SK-N-DZ (cell line): ENCODE measurements around the gene PTPRG.
A peak's percentile ranks its signal among the peaks of the same experiment; 100 is the strongest.

Experiments used
- DNase-seq: peaks from one replicate; pipeline ENCODE4 v3.0.0-alpha.2; 2015; ENCODE audit warnings: low spot score

The PTPRG gene

GRCh38 chr3:61957259-61957658 is 395.9 kb downstream of the PTPRG start:
- no peak for DNase-seq

- no peak for DNase-seq
Measured at GRCh38 chr3:61960976-61961375, 399.6 kb downstream of the PTPRG start.

- DNase-seq = no peak
Measured at GRCh38 chr3:61961900-61962299, 400.5 kb downstream of the PTPRG start.

DNA sequence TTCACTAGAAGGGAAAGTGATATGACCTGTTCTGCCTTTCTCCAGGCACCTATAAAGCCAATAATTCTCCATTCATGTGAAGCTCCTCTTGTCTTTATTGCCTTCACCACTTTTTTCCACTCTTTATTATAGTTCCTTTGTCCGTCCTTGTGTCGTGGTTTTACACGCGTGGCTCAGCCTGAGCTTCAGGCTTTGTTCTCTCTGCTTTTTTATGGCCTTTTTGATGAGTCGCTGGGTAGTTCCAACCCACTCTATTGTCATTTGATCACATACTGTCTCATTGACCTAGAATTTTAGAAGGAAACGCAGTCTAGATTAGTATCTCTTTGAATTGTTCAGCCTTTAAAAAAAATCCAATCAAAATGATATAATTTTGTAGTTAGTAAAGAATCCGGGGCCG is 403.2 kb downstream of the PTPRG start:
- DNase-seq = no peak

- no peak for DNase-seq
Measured at GRCh38 chr3:61965770-61966131, 404.4 kb downstream of the PTPRG start.

DNA sequence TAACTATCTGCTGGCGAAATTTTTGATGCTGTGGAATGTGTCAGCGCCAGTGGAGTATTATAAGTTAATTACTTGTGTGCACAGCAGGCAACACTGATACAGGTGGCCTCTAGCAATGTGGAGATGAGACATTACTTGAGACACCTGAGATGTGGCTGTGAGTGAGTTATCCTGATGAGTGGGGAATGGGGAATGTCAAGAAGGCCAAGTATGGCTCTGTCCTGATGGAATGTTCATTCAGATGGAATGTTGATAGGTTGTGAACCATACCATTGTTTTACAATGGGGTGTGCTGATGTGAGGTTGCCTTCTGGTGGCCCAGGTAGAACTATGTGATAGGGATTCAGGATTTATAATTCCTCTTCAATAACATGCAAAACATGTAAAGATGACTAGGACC is 404.8 kb downstream of the PTPRG start:
- DNase-seq = no peak

DNA sequence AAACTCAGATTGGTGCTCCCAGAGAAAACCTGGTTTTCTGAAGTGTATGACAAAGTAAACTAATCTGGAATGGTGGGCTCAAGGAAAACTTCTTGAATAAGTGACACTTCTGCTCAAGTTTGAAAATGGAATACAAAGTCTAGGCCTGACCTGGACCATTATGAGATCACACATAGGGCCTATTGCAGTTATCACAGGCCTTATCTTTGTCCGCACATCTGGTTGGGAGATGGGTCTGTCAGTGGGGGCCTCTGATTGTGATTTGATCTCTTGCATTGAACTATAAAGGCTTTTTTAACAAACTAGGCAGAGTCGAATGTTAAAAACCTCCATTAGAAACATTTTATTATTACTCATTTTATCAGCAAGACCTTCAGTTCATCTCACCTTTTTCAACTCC is 405.6 kb downstream of the PTPRG start:
- no peak for DNase-seq

- DNase-seq = no peak
Measured at GRCh38 chr3:61967937-61968336, 406.6 kb downstream of the PTPRG start.

GRCh38 chr3:61974662-61975061 is 413.3 kb downstream of the PTPRG start:
- DNase-seq = no peak

GRCh38 chr3:61975199-61975598 is 413.8 kb downstream of the PTPRG start:
- no peak for DNase-seq

GRCh38 chr3:61975936-61976335 is 414.6 kb downstream of the PTPRG start:
- DNase-seq = no peak

DNA sequence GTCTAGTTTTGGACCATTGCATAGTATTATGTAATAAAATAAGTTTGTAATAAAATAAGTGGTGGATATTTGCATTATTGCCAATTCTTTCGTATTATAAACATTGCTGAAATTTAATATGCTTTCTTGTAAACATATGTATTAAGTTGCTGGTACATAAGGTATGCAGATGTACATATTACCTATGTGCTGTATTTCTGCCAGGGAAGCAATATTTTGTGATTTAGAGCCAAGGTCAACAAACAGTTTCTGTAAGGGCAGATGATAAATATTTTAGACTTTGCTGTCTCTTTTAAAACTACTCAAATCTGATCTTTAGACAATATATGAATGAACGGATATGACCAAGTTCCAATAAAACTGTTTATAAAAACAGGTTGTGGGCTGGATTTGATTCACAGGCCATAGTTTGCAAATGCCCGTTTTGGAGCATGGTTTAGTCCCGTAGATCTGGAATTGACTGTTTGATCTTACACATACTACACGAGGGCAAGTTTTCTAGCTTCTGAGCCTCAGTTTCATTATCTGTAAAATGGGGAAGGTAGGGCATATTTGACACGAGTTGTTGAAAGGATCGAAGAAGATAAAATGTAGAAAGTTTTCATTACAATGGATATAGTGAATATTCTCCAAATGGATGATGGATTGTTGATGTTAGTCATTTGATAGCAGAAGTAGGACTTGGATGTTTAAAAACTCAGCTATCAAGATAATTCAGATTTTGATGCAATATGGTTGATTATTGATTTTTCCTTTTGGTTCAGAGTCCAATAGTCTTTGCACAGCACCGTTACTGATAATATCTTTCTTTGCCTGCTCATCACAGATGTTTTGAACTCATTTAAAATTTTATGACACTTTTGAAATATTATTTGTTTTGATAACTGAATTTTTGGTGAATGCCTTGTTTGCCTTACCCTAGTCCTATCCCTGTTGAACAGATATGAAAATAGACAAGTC is 417.4 kb downstream of the PTPRG start:
- DNase-seq = no peak

DNA sequence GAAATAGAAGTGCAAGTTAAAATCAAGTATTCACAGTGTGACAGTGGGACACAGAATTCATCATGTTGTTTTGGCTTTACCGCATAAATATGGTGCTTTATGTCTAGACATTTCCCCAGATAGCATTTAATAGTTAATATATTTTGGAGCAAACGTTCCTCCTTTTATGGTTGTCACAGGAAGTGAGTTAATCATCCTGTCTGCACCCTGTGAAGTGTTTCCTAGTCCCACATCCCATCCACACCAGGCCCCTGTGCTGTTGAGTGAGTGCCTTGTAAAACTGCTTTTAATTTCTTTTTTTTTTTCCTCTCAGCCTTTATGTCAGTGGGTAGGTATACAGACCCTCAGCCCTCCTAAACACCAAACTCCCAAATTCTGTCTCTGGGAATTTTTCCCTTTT is 418.3 kb downstream of the PTPRG start:
- no peak for DNase-seq

DNA sequence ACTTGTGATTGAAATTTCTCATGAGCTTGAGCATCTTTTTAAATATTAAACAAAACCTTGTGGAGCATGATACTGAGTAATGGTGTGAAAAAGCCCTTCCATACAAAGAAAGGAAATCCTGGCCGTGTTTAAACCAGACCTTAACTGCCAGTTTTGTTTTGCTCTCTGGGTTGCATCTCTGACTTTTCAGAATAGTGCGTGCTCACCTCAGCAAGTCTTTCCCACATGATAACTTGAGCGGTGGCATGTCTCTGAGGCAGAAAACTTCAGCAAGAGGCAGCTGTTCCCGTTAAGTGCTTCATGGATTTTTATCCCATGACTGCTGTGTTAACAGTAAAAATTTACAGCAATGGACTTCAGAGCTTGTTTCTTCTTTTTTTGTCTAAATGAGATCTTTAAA is 418.7 kb downstream of the PTPRG start:
- DNase-seq = no peak

GRCh38 chr3:61981060-61981459 is 419.7 kb downstream of the PTPRG start:
- DNase-seq = no peak

DNA sequence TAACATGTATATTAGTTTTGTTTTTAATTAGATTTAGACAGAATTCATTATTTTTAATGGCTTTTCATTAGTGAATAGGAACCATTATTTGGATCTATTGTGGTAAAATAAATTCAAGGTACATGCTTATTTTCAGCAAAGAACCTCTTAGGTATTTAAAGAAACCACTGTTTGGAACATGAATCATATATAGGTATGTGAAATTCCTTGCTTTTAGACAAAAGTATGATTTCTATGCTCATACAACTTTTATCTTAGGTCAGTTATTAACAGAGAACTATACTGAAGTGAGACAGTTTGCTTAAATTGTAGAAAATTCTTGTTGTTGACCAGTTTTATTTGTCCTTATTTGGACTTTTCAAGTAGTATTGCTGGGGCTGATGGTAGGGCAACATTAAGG is 422.1 kb downstream of the PTPRG start:
- DNase-seq = no peak

DNA sequence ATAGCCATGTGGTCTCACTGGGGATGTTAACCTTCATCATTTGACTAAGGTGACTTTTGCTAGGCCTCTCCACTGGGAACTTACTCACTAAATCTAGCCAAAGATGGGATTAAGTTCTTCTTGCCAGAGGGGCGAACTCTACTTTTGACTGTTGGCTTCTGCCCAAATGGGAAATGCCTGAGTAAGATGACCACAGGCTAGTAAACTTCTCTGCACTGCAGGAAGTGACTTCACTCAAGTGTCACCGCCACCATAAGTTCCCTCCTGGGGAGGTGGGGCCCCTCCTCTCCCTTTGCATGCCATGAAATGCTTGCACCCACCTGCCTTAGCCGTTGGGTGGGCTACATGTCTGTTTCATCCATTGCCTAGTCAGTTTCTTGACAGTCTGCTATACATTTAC is 423.6 kb downstream of the PTPRG start:
- no peak for DNase-seq

- DNase-seq = no peak
Measured at GRCh38 chr3:61986473-61986872, 425.1 kb downstream of the PTPRG start.

GRCh38 chr3:61989681-61990080 is 428.3 kb downstream of the PTPRG start:
- no peak for DNase-seq

GRCh38 chr3:61990327-61991027 is 429.1 kb downstream of the PTPRG start:
- no peak for DNase-seq

DNA sequence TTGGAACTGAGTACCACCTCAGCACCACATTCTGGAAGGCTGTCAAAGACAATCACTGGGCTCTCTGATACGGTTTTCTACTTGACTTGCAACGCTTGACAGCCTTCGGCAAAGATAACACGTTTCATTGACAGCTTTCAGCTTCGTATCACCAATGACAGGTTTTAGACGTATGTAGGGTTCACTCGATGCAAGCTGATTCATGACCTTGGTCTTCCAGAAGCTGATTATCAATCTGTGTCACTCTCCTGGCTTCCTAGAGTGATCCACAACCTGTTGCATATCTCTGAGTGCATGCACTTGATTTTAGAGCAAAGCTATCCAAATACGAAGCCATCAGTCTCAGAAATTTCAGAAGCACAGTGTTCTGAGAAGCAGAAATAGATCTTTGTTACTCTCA is 430.3 kb downstream of the PTPRG start:
- no peak for DNase-seq

- DNase-seq = no peak
Measured at GRCh38 chr3:61996366-61996765, 435.0 kb downstream of the PTPRG start.

DNA sequence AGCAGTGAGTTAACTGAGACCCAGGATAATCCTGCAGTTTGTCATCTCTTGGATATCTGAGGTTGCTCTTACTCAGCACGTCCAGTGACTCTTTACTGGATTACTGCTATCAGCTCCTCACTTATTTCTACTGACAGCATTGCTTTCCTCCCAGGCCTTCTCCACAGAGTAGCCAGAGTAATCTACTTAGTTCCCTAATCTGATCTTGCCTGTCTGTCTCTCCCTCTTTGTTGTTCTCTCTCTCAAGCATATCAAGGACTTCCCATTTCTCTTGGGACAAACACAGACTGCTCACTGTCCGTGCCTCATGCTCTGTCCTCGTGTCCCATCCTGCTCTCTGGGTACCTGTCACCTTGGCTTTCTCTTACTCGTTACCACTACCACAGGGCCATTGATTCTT is 435.7 kb downstream of the PTPRG start:
- peak; percentile 96 for DNase-seq
